GM12873 (cell line): ENCODE results near the gene SCYGR1.

Experiments used
- TF ChIP-seq, protein P1 (sequence below): IDR thresholded peaks from 2 replicates; pipeline ENCODE4 v1.5.1; 2012; ENCODE audit warnings: low read depth, mild to moderate bottlenecking, moderate library complexity, low read length, control low read depth; ENCODE audit not compliant: insufficient read depth; ENCODE audit errors: missing control alignments

The SCYGR1 gene

DNA sequence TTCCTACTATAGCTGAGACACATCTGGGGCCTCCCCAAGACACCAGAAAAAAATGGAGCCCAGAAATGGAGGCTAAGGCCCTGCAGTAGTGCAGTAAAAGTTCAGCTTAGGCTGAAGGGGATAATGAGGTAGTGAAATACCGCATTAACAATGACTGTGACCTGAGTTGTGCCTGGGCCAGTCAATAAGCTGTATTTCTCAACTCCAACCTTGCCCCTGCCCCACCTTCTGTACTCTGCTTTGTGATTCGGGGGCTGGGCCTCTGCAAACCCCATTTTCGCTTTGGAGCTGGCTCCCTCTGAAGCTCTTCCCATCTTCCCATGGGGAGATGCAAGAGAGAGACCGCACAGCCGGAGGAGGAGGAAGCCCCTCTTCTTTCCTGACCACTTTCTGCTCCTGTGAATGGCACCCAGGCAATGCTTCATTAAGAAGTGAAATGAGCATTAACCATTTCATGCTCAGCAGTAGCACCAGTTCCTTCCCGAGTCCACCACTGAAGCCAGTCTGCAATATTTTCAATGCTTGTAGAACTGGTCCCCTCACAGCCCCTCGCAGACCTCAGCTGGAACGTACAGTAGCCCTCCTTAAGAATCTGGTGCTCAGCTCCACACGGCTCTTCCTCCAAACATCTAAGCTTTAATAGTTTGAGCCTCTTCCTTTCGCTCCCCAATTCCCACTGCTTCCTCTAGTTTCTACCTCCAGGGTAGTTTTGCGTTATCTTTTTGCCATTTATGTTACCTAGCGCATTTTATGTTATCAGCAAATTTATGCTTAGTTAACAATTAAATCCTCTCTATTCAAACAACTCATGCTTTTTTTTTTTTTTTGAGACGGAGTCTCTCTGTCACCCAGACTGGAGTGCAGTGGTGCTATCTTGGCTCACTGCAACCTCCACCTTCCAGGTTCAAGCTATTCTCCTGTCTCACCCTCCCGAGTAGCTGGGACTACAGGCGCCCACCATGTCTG, 32.6 kb upstream of the SCYGR1 start:
- TF ChIP-seq, protein P1, sequence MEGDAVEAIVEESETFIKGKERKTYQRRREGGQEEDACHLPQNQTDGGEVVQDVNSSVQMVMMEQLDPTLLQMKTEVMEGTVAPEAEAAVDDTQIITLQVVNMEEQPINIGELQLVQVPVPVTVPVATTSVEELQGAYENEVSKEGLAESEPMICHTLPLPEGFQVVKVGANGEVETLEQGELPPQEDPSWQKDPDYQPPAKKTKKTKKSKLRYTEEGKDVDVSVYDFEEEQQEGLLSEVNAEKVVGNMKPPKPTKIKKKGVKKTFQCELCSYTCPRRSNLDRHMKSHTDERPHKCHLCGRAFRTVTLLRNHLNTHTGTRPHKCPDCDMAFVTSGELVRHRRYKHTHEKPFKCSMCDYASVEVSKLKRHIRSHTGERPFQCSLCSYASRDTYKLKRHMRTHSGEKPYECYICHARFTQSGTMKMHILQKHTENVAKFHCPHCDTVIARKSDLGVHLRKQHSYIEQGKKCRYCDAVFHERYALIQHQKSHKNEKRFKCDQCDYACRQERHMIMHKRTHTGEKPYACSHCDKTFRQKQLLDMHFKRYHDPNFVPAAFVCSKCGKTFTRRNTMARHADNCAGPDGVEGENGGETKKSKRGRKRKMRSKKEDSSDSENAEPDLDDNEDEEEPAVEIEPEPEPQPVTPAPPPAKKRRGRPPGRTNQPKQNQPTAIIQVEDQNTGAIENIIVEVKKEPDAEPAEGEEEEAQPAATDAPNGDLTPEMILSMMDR: no peak

DNA sequence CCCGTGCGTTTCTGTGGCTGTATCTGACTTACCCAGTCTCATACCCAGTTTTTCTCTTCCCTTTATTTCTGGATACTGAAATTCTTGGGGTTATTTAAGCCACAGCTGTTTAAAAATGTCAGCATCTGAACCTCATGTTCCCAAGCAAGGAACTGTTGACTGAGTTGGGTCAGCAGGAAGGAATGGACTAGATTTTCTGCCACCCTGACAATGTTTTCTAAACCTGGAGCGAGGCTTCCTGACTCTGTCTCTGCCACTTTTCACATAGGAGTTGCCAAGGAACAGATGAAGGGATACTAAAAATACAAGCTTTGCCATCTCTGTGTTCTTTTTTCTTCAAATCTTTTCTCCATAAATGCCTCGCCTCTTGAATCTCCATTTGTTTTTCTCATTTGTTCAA, 29.0 kb upstream of the SCYGR1 start:
- TF ChIP-seq, protein P1: no peak

DNA sequence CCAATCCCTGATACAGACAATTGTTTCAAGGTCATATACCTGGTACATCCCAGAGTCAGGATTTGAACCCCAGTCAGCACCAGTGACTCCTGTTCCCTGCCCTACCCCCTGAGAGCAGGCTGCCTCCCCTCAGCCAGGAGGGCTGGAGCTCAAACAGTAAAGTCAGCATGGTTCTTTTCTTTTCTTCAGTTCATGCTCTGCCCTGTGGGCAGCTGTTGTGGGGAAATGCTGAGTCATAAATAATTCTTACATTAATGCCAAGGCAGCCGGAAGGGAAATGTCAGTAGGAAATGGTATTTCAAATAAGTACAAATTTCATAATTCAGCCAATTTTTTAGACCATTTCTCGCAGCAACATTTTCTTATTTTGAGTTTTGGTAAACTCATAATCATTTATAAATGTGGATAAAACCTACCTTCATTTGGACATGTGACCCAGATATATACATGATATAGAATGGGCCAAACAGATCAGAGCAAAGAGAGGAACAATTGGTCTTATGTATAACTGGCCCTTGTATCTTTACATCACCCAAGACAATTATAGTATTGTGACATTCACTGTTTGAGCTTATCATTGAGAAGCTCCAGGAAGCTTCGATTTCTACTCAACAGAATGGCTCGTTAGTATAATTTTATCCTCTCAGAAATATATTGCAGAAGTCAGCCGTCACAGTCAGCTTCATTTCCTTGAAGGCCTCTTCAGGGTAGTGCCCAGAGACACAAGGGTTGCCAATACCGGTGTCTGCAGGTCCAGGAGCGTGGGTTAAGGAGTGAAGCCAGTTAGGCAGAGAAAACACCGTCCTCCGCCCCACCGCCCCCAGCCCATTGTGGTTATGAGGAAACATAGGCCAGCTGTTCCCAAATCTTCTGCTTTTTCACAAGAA, 28.0 kb upstream of the SCYGR1 start:
- TF ChIP-seq, protein P1: no peak

DNA sequence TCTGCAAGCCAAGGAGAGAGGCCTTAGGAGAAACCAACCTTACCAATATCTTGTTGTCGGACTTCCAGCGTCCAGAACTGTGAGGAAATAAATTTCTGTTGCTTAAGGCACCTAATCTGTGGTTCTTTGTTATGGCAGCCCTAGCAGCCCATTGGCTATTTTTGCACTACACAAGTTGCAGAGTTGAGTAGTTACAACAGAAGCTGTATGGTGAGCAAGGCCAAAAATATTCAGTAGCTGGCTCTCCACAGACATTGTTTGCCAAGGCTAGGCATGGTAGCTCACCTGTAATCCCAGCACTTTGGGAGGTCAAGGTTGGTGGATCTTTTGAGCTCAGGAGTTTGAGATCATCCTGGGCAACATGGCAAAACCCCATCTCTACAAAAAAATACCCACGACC, 27.1 kb upstream of the SCYGR1 start:
- TF ChIP-seq, protein P1: no peak

DNA sequence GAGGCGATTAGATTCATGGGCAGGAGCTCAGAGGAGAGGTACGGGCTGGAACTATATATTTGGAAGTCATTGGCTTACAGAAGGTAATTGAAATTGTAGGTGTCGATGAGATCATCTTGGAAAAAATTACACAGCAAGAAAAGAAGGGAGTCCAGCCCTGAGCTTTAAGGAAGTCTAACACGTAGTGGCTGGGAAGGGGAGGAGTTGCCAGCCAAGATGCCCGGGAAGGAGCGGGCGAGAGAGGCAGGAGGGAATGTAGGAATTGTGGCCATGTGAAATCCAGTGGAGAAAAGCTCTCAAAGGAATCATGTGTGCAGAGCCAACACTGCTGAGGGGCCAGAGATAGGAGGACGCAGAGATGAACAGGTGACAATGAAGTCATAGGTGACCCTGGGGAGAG, 25.6 kb upstream of the SCYGR1 start:
- TF ChIP-seq, protein P1: no peak

DNA sequence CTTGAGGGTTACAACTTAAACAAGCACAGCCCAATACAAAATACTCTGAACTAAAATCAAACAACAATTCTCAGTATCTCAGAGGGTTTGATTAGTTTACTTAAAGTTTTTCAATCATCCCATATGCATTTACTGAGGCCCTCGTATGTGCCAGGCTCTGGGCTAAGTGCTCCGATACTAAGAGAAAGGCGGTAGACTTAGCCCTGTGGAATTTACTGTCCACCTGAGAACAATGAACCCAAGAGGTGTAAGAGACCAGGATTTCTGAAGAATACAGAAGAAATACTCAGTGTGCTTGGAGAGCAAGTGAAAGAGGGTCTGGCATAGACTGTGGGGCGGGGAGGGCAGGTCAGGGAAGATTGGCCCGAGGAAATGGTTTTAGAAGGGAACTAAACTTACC, 25.1 kb upstream of the SCYGR1 start:
- TF ChIP-seq, protein P1: no peak

DNA sequence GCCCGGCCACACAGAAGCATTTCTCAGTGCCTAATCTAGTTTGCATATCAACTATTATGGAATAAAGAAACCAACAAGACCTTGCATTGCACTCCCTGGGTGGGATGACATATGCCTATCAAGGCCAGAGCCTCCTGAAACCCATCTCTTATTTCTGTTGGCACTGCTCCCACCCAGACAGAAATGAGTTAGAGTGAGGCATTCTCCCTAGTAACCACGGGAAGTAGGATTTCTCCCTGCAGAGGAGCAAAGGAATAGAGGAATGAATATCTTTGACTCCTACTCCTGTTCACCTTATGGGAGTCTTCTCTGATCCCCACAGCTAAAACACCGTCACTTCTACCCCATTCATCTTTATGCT, 24.2 kb upstream of the SCYGR1 start:
- TF ChIP-seq, protein P1: no peak
